HepG2 (cell line): ENCODE data around the gene PLD1. TPM values are rescaled to one million over a fixed set of nuclear protein-coding genes. Genes with fewer than 3 reads are reported as not detected.

Experiments used
- CAMTA2 ChIP-seq: sonication (generic); formaldehyde crosslinking; IDR thresholded peaks from 2 replicates; pipeline ENCODE4 v1.4.0; 2020; ENCODE audit warnings: mild to moderate bottlenecking, missing genetic modification reagents, borderline replicate concordance
- DMTF1 ChIP-seq: sonication (generic); formaldehyde crosslinking; IDR thresholded peaks from 2 replicates; pipeline ENCODE4 v1.4.0; 2020; ENCODE audit warnings: mild to moderate bottlenecking, missing genetic modification reagents
- HNRNPK ChIP-seq: fragments of 200-400 bp; formaldehyde crosslinking; IDR thresholded peaks from 2 replicates; pipeline ENCODE4 v1.6.1; 2018; ENCODE audit warnings: low read length, low read depth, moderate library complexity, mild to moderate bottlenecking; ENCODE audit not compliant: poor library complexity, severe bottlenecking
- IKZF4 ChIP-seq: sonication (generic); formaldehyde crosslinking; IDR thresholded peaks from 2 replicates; pipeline ENCODE4 v1.5.1; 2020; ENCODE audit warnings: borderline replicate concordance, mild to moderate bottlenecking, low read depth, missing genetic modification reagents; ENCODE audit errors: not compliant biosample characterization
- KAT7 ChIP-seq: IDR thresholded peaks from 2 replicates; pipeline ENCODE4 v1.6.1; 2018; ENCODE audit warnings: borderline replicate concordance, missing compliant biosample characterization
- SOX13 ChIP-seq, 3 experiments: fragments of 450-650 bp in 1 of 3; sonication (generic) in 1 of 3; formaldehyde crosslinking in 1 of 3; IDR thresholded peaks in 2 of 3; conservative IDR thresholded peaks in 1 of 3; 2 replicates each; pipeline versions ENCODE4 v1.5.0 to v1.6.1; 2016 to 2020; ENCODE audit warnings: antibody characterized with exemption in 1 of 3, mild to moderate bottlenecking in 1 of 3, missing compliant biosample characterization in 1 of 3, missing genetic modification reagents in 1 of 3, moderate library complexity in 1 of 3
- ZKSCAN5 ChIP-seq: sonication (generic); formaldehyde crosslinking; IDR thresholded peaks from 2 replicates; pipeline ENCODE4 v1.5.1; 2020; ENCODE audit warnings: mild to moderate bottlenecking, missing genetic modification reagents
- ZNF138 ChIP-seq: sonication (generic); formaldehyde crosslinking; IDR thresholded peaks from 2 replicates; pipeline ENCODE4 v1.5.0; 2020; ENCODE audit warnings: mild to moderate bottlenecking, low read depth, missing genetic modification reagents
- ZNF343 ChIP-seq: sonication (generic); formaldehyde crosslinking; IDR thresholded peaks from 2 replicates; pipeline ENCODE4 v1.4.0; 2020; ENCODE audit warnings: mild to moderate bottlenecking, missing genetic modification reagents
- ZNF598 ChIP-seq: sonication (generic); formaldehyde crosslinking; IDR thresholded peaks from 2 replicates; pipeline ENCODE4 v1.5.1; 2020; ENCODE audit warnings: mild to moderate bottlenecking, missing genetic modification reagents, borderline replicate concordance
- ZNF75D ChIP-seq: sonication (generic); formaldehyde crosslinking; IDR thresholded peaks from 2 replicates; pipeline ENCODE4 v1.8.1; 2023; ENCODE audit warnings: missing genetic modification reagents, mild to moderate bottlenecking, borderline replicate concordance
- ZNF773 ChIP-seq: sonication (generic); formaldehyde crosslinking; IDR thresholded peaks from 2 replicates; pipeline ENCODE4 v1.4.0; 2020; ENCODE audit warnings: missing genetic modification reagents, borderline replicate concordance
- ZNF790 ChIP-seq: sonication (generic); formaldehyde crosslinking; IDR thresholded peaks from 2 replicates; pipeline ENCODE4 v1.8.0; 2022; ENCODE audit warnings: missing genetic modification reagents, mild to moderate bottlenecking, borderline replicate concordance
- ZNF878 ChIP-seq: sonication (generic); formaldehyde crosslinking; IDR thresholded peaks from 2 replicates; pipeline ENCODE4 v1.8.1; 2023; ENCODE audit warnings: mild to moderate bottlenecking, missing genetic modification reagents, moderate library complexity
- polyA plus RNA-seq, 8 experiments: library from polyadenylated mRNA; depleted of rRNA in 3 of 8; stranded (reverse) in 7 of 8; unstranded in 1 of 8; fragments of >200 nt; fragmentation: Illumina TruSeq in 4 of 8; extraction: Trizol in 4 of 8; gene quantifications; 2 replicates each; pipeline versions ENCODE4 v1.2.1 to v1.2.3, GENCODE V29; 2011 to 2016; ENCODE audit warnings: low read depth in 4 of 8, missing spikeins in 1 of 8, mixed read lengths in 1 of 8; ENCODE audit not compliant: insufficient read depth in 1 of 8
- total RNA-seq, 5 experiments: library from RNA; depleted of rRNA; stranded (reverse); fragments of >200 nt; fragmentation: Illumina TruSeq; extraction: Trizol; gene quantifications; 2 replicates each; pipeline ENCODE4 v1.2.3, GENCODE V29; 2016; ENCODE audit warnings: low read depth in 1 of 5
- TF ChIP-seq, protein P1 (sequence below): sonication (generic); formaldehyde crosslinking; IDR thresholded peaks from 2 replicates; pipeline ENCODE4 v1.8.1; 2023; ENCODE audit warnings: mild to moderate bottlenecking, missing genetic modification reagents
- TF ChIP-seq, protein P2 (sequence below): sonication (generic); formaldehyde crosslinking; IDR thresholded peaks from 2 replicates; pipeline ENCODE4 v1.5.1; 2020; ENCODE audit warnings: missing genetic modification reagents, mild to moderate bottlenecking, borderline replicate concordance
- TF ChIP-seq, protein P3 (sequence below): sonication (generic); formaldehyde crosslinking; IDR thresholded peaks from 2 replicates; pipeline ENCODE4 v1.4.0; 2020; ENCODE audit warnings: missing genetic modification reagents

PLD1 gene
- total and polyA plus RNA-seq, 2 of the 13 experiments (the other 11 are each of a cell fraction or from before 2014, with no cell fraction given), result 27.1 to 59.4 TPM

DNA sequence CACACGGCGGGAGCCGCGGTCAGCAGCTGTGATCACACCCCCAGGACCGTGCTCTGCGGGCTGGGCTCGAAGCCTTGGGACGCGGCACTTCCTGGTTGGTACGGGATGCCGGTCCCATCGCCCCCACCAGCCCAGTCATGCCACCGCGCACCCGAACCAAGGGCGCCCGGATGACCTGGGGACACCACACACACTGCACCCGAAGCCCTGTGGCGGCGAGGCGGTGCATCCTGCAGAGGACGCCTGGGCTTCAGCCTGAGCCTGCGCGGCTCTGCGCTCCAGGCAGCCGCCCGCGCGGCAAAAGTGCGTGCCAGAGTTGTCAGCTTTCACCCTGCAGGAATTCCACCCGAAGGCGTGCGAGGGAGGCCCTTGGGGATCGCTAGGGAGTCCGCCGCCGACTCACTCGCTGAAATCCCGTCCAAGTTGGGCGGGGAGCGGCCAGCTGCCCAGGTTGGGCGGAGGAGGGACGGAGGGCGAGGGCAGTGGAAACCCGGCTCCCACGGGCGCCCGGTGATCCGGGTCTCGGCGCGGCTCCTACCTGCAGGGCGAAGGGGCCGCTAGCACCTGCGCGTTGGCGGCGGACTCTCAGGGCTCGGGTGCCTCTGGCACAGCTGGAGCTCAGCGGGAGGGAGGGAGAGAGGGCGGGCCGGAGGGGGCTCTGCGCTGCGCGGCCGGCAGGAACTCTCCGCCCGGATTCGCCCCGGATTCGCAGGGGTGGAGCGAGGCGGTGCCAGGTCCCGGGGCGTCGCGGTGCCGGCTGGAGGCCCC is at the start of gene PLD1 (continued):
- TF ChIP-seq ZNF878 (CRISPR knock-in tag) (peak; percentile 87), ZNF75D (peak; percentile 84; the same call in 1 of the 2 replicates), HNRNPK (peak; percentile 92), DMTF1 (no peak), CAMTA2 (peak; percentile 89; the same call in 1 of the 2 replicates), ZNF598 (CRISPR knock-in tag) (no peak; the same call in 1 of the 2 replicates), ZNF343 (CRISPR knock-in tag) (peak; percentile 91), IKZF4 (CRISPR knock-in tag) (no peak), ZNF773 (no peak), SOX13 (IDR thresholded peaks at IDR 0.05) (no peak), SOX13 (CRISPR knock-in tag; conservative IDR thresholded peaks at IDR 0.05 in 1 of 2, IDR thresholded peaks at IDR 0.05 in 1 of 2) (peak in 1 of 2 experiments; percentile 74; a peak in 2 of 4 replicates), ZKSCAN5 (peak; percentile 54; the same call in 1 of the 2 replicates), KAT7 (CRISPR knock-in tag) (0 out of 2 replicates have a peak, but pooled peaks have one; percentile 22), ZNF138 (CRISPR knock-in tag) (peak; percentile 33; the same call in 1 of the 2 replicates), ZNF790 (CRISPR knock-in tag) (no peak; the same call in 1 of the 2 replicates)
- TF ChIP-seq, protein P1, sequence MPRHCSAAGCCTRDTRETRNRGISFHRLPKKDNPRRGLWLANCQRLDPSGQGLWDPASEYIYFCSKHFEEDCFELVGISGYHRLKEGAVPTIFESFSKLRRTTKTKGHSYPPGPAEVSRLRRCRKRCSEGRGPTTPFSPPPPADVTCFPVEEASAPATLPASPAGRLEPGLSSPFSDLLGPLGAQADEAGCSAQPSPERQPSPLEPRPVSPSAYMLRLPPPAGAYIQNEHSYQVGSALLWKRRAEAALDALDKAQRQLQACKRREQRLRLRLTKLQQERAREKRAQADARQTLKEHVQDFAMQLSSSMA (CRISPR knock-in tag), result peak; percentile 59
- TF ChIP-seq, protein P2, sequence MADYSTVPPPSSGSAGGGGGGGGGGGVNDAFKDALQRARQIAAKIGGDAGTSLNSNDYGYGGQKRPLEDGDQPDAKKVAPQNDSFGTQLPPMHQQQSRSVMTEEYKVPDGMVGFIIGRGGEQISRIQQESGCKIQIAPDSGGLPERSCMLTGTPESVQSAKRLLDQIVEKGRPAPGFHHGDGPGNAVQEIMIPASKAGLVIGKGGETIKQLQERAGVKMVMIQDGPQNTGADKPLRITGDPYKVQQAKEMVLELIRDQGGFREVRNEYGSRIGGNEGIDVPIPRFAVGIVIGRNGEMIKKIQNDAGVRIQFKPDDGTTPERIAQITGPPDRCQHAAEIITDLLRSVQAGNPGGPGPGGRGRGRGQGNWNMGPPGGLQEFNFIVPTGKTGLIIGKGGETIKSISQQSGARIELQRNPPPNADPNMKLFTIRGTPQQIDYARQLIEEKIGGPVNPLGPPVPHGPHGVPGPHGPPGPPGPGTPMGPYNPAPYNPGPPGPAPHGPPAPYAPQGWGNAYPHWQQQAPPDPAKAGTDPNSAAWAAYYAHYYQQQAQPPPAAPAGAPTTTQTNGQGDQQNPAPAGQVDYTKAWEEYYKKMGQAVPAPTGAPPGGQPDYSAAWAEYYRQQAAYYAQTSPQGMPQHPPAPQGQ (CRISPR knock-in tag), result no peak
- TF ChIP-seq, protein P3, sequence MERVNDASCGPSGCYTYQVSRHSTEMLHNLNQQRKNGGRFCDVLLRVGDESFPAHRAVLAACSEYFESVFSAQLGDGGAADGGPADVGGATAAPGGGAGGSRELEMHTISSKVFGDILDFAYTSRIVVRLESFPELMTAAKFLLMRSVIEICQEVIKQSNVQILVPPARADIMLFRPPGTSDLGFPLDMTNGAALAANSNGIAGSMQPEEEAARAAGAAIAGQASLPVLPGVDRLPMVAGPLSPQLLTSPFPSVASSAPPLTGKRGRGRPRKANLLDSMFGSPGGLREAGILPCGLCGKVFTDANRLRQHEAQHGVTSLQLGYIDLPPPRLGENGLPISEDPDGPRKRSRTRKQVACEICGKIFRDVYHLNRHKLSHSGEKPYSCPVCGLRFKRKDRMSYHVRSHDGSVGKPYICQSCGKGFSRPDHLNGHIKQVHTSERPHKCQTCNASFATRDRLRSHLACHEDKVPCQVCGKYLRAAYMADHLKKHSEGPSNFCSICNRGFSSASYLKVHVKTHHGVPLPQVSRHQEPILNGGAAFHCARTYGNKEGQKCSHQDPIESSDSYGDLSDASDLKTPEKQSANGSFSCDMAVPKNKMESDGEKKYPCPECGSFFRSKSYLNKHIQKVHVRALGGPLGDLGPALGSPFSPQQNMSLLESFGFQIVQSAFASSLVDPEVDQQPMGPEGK (CRISPR knock-in tag), result peak; percentile 97
